ENCODE results near the gene MAPK8IP3.

The MAPK8IP3 gene

GRCh38 chr16:1673424-1674151 is 32.4 kb upstream of the MAPK8IP3 start:
- no peak overlapping the region for H3K4me3 ChIP-seq (ENCODE audit: low read length)
- no peak for TF ChIP-seq ZNF274 (IDR thresholded peaks at IDR 0.05; ENCODE audit: low read depth, low read length)

- TF ChIP-seq ZNF274 (IDR thresholded peaks at IDR 0.05; ENCODE audit: low read depth, low read length) = no peak
- H3K4me3 ChIP-seq (ENCODE audit: low read length) = no peak overlapping the region
Measured at GRCh38 chr16:1674306-1674705, 31.7 kb upstream of the MAPK8IP3 start.

GRCh38 chr16:1674751-1675664 is 31.0 kb upstream of the MAPK8IP3 start:
- no peak overlapping the region for H3K4me3 ChIP-seq (ENCODE audit: low read length)
- TF ChIP-seq ZNF274 (IDR thresholded peaks at IDR 0.05; ENCODE audit: low read depth, low read length) = no peak

DNA sequence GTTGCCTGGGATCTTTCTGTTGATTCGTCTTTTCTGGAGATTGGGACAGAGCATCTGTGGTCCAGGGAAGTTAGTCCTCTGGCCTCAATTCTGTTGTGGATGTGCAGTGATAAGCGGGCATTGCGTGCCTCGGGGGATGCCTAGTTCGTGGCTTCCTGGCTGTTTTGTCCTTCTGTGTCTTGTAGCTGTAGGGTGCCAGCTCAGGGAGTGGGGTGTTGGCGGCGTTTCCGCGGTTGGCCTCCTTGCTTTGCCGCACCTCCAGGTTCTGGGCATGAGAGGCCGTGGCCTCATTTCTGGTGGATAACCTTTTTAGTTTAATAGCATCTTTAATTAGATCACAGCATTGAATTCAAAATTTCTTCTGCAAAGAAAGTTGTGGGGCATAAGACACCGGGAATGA is 29.3 kb upstream of the MAPK8IP3 start:
- TF ChIP-seq ZNF274 (IDR thresholded peaks at IDR 0.05; ENCODE audit: low read depth, low read length) = no peak

GRCh38 chr16:1677339-1677738 is 28.7 kb upstream of the MAPK8IP3 start:
- H3K4me3 ChIP-seq (ENCODE audit: low read length) = no peak overlapping the region

More for the DNA sequence above, 29.3 kb upstream of the MAPK8IP3 start:
- no peak overlapping the region for H3K4me3 ChIP-seq (ENCODE audit: low read length)

GRCh38 chr16:1677942-1678499 is 28.0 kb upstream of the MAPK8IP3 start, which contains the start of gene JPT2:
Gene JPT2, plus strand, starts transcription at chr16:1678279. Its CDS starts 34 bp downstream, at chr16:1678313.
- no peak for TF ChIP-seq ZNF274 (IDR thresholded peaks at IDR 0.05; ENCODE audit: low read depth, low read length)
- peak within 1 kb of the TSS; percentile 97 for H3K4me3 ChIP-seq (ENCODE audit: low read length)

More at GRCh38 chr16:1677339-1677738, 28.7 kb upstream of the MAPK8IP3 start:
- TF ChIP-seq ZNF274 (IDR thresholded peaks at IDR 0.05; ENCODE audit: low read depth, low read length) = no peak

- TF ChIP-seq ZNF274 (IDR thresholded peaks at IDR 0.05; ENCODE audit: low read depth, low read length) = no peak
- peak overlapping the region; percentile 97 for H3K4me3 ChIP-seq (ENCODE audit: low read length)
Measured at GRCh38 chr16:1678500-1679098, 27.4 kb upstream of the MAPK8IP3 start.

- no peak overlapping the region for H3K4me3 ChIP-seq (ENCODE audit: low read length)
- TF ChIP-seq ZNF274 (IDR thresholded peaks at IDR 0.05; ENCODE audit: low read depth, low read length) = no peak
Measured at GRCh38 chr16:1680361-1680760, 25.6 kb upstream of the MAPK8IP3 start.

DNA sequence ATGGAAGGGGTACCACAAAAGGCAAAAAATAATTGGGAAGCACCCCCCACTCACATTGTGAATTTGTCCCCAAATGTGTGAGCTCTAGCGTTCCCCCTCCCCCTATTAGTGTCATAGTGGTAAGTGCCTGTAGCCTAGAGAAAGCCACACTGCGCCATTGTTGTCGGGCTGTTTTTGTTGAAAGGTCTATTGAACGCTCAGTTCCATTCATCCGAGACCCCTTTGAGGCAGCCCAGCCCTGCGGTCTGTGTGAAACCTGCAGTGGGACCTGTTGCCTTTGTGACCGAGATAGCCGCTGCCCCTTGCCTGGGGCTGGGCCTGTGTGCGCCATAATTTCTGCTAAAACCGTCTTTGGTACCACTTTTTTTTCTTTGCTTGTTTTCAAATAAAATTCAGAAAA is 25.0 kb upstream of the MAPK8IP3 start:
- no peak overlapping the region for H3K4me3 ChIP-seq (ENCODE audit: low read length)
- TF ChIP-seq ZNF274 (IDR thresholded peaks at IDR 0.05; ENCODE audit: low read depth, low read length) = no peak

DNA sequence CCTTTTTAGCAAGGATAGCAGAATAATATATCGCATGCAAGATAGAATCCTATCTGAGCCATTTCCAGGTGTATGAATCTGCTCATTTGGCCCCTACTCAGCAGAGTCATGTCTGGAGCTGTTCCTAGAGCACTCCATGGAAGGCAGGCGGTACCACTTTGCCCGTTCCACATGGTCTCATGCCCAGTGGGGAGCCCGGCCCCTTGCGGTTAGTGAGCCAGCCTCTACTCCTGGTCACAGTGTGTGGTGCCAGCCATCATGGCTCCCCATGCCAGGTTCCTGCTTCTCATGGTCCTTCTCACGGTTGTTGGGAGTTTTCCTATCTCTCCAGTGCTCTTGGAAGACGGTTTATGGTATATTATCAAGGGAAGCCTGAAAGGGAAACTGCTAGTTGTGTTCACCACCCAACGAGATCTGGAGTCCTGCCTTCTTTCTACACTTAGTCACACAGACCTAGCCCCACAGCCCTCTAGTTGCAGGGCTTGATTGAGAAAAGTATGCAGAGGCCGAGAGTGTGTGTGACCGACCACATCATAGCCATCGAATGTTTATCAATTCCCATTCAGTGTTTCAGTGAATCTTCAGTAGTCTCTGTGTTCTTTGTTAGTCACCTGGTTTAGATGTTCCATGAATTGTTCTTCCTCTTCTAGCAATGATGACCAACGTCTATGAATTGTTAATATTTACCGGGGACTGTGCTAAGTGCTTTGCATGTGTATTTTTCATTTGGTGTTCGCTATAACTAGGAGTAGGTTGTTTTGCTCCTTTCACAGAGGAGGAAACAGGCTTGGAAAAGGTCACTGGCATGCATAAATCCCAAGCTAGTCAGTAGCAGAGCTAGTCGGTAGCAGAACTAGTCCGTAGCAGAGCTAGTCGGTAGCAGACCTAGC is 18.3 kb upstream of the MAPK8IP3 start:
- TF ChIP-seq ZNF274 (IDR thresholded peaks at IDR 0.05; ENCODE audit: low read depth, low read length) = no peak
- no peak overlapping the region for H3K4me3 ChIP-seq (ENCODE audit: low read length)

- no peak overlapping the region for H3K4me3 ChIP-seq (ENCODE audit: low read length)
- no peak for TF ChIP-seq ZNF274 (IDR thresholded peaks at IDR 0.05; ENCODE audit: low read depth, low read length)
Measured at GRCh38 chr16:1688807-1689560, 17.0 kb upstream of the MAPK8IP3 start.

- no peak overlapping the region for H3K4me3 ChIP-seq (ENCODE audit: low read length)
- no peak for TF ChIP-seq ZNF274 (IDR thresholded peaks at IDR 0.05; ENCODE audit: low read depth, low read length)
Measured at GRCh38 chr16:1689853-1690252, 16.1 kb upstream of the MAPK8IP3 start.
